ENCODE measurements around the gene PHOSPHO1.

The PHOSPHO1 gene

GRCh38 chr17:49241692-49242397, 11.3 kb upstream of the PHOSPHO1 start:
- H3K4me3 ChIP-seq (ENCODE audit: low read depth, low read length): no peak overlapping the region
- no peak for TF ChIP-seq MYC (IDR thresholded peaks at IDR 0.05; ENCODE audit: low read depth, low read length)
- no peak for TF ChIP-seq MAX (IDR thresholded peaks at IDR 0.05; ENCODE audit: low read depth, low read length)
- TF ChIP-seq CTCF (IDR thresholded peaks at IDR 0.05; ENCODE audit: low read depth, low read length): no peak
- TF ChIP-seq POLR2A (IDR thresholded peaks at IDR 0.05; ENCODE audit: extremely low read depth, insufficient read length): no peak
- no peak for DNase-seq (ENCODE audit: low read depth)

GRCh38 chr17:49241040-49241439, 10.5 kb upstream of the PHOSPHO1 start:
- DNase-seq (ENCODE audit: low read depth): no peak

GRCh38 chr17:49240619-49241018, 10.0 kb upstream of the PHOSPHO1 start:
- no peak for TF ChIP-seq CTCF (IDR thresholded peaks at IDR 0.05; ENCODE audit: low read depth, low read length)
- no peak for TF ChIP-seq POLR2A (IDR thresholded peaks at IDR 0.05; ENCODE audit: extremely low read depth, insufficient read length)
- no peak overlapping the region for H3K4me3 ChIP-seq (ENCODE audit: low read depth, low read length)
- no peak for DNase-seq (ENCODE audit: low read depth)

More at GRCh38 chr17:49241040-49241439, 10.5 kb upstream of the PHOSPHO1 start:
- no peak for TF ChIP-seq POLR2A (IDR thresholded peaks at IDR 0.05; ENCODE audit: extremely low read depth, insufficient read length)
- TF ChIP-seq MAX (IDR thresholded peaks at IDR 0.05; ENCODE audit: low read depth, low read length): no peak
- H3K4me3 ChIP-seq (ENCODE audit: low read depth, low read length): no peak overlapping the region

- H3K4me3 ChIP-seq (ENCODE audit: low read depth, low read length): no peak overlapping the region
- no peak for TF ChIP-seq CTCF (IDR thresholded peaks at IDR 0.05; ENCODE audit: low read depth, low read length)
- TF ChIP-seq MYC (IDR thresholded peaks at IDR 0.05; ENCODE audit: low read depth, low read length): no peak
- no peak for TF ChIP-seq MAX (IDR thresholded peaks at IDR 0.05; ENCODE audit: low read depth, low read length)
- no peak for TF ChIP-seq POLR2A (IDR thresholded peaks at IDR 0.05; ENCODE audit: extremely low read depth, insufficient read length)
- no peak for DNase-seq (ENCODE audit: low read depth)
Measured at GRCh38 chr17:49239963-49240362, 9.4 kb upstream of the PHOSPHO1 start.

- no peak for TF ChIP-seq POLR2A (IDR thresholded peaks at IDR 0.05; ENCODE audit: extremely low read depth, insufficient read length)
- TF ChIP-seq CTCF (IDR thresholded peaks at IDR 0.05; ENCODE audit: low read depth, low read length): no peak
- no peak for TF ChIP-seq MAX (IDR thresholded peaks at IDR 0.05; ENCODE audit: low read depth, low read length)
- TF ChIP-seq MYC (IDR thresholded peaks at IDR 0.05; ENCODE audit: low read depth, low read length): no peak
- no peak for DNase-seq (ENCODE audit: low read depth)
Measured at GRCh38 chr17:49235896-49236295, 5.3 kb upstream of the PHOSPHO1 start.

GRCh38 chr17:49234509-49235080, 4.0 kb upstream of the PHOSPHO1 start:
- no peak for DNase-seq (ENCODE audit: low read depth)

More at GRCh38 chr17:49235896-49236295, 5.3 kb upstream of the PHOSPHO1 start:
- no peak overlapping the region for H3K4me3 ChIP-seq (ENCODE audit: low read depth, low read length)

More at GRCh38 chr17:49234509-49235080, 4.0 kb upstream of the PHOSPHO1 start:
- no peak overlapping the region for H3K4me3 ChIP-seq (ENCODE audit: low read depth, low read length)
- TF ChIP-seq CTCF (IDR thresholded peaks at IDR 0.05; ENCODE audit: low read depth, low read length): no peak
- no peak for TF ChIP-seq POLR2A (IDR thresholded peaks at IDR 0.05; ENCODE audit: extremely low read depth, insufficient read length)
- no peak for TF ChIP-seq MYC (IDR thresholded peaks at IDR 0.05; ENCODE audit: low read depth, low read length)
- TF ChIP-seq MAX (IDR thresholded peaks at IDR 0.05; ENCODE audit: low read depth, low read length): no peak

Data from NB4 (cell line).